HepG2 (cell line): ENCODE data around the gene PAQR6. TPM values are rescaled to one million over a fixed set of nuclear protein-coding genes. Genes with fewer than 3 reads are reported as not detected.

Experiments
- ATAC-seq: fragments of 200-7000 bp; cut with Tn5 transposase; 3 replicates; pipeline ENCODE4 v1.9.1; 2020; ENCODE audit warnings: mild to moderate bottlenecking, moderate library complexity
- BruUV-seq: library from RNA; stranded (reverse); fragments of 400-500 nt; replicated peaks from 2 replicates; lab custom pipeline; 2021; lab: Mats Ljungman, UMichigan
- CTCF ChIA-PET: fragments of 300-600 bp; formaldehyde crosslinking; extraction: SDS; loops from one replicate; lab custom pipeline; 2021; ENCODE audit warnings: low total read pairs, inconsistent platforms, low intra/inter-chr PET ratio; lab: Yijun Ruan, JAX
- POLR2A ChIA-PET: fragments of 350-600 bp; sonication (Branson Sonifier 250); formaldehyde crosslinking; loops from one replicate; lab custom pipeline; 2020; ENCODE audit warnings: antibody characterized with exemption, inconsistent platforms; lab: Yijun Ruan, JAX
- DNase-seq: peaks from one replicate; pipeline ENCODE4 v3.0.0-alpha.2; 2015; ENCODE audit warnings: low spot score
- FAIRE-seq: peaks from 3 replicates; lab custom pipeline; 2011; peaks lifted over from hg19 to GRCh38; lab: Jason Lieb, UNC
- H2AFZ ChIP-seq: one replicate; pipeline ENCODE4 v1.6.1; 2011; ENCODE audit warnings: low read length, inconsistent platforms
- H3K27ac ChIP-seq: fragments of 300-600 bp; 3 replicates; pipeline ENCODE4 v1.8.0; 2011; ENCODE audit warnings: mixed run types, mild to moderate bottlenecking, mixed read lengths, low read length, inconsistent platforms; ENCODE audit not compliant: insufficient read depth; ENCODE audit errors: extremely low read length
- H3K27me3 ChIP-seq, 2 experiments: fragments of 200-600 bp in 1 of 2; 2 replicates in 1 of 2; 3 replicates in 1 of 2; pipeline versions ENCODE4 v1.6.0 to v1.8.0; 2011; ENCODE audit warnings: low read length in 2 of 2, mild to moderate bottlenecking in 2 of 2, moderate library complexity in 2 of 2, inconsistent platforms in 1 of 2; ENCODE audit not compliant: insufficient read depth in 2 of 2, control insufficient read depth in 1 of 2
- H3K36me3 ChIP-seq, 2 experiments: fragments of 200-600 bp in 1 of 2; replicated peaks in 1 of 2; 2 replicates in 1 of 2; 3 replicates in 1 of 2; pipeline versions ENCODE4 v1.5.1 to v1.8.0; 2011; ENCODE audit warnings: low read length in 2 of 2, inconsistent platforms in 1 of 2; ENCODE audit not compliant: insufficient read depth in 2 of 2, control insufficient read depth in 1 of 2
- H3K4me1 ChIP-seq: 2 replicates; pipeline ENCODE4 v1.5.1; 2012; ENCODE audit warnings: low read length, inconsistent platforms; ENCODE audit not compliant: insufficient read depth
- H3K4me2 ChIP-seq: 2 replicates; pipeline ENCODE4 v1.6.0; 2011; ENCODE audit warnings: low read depth, low read length, inconsistent platforms
- H3K4me3 ChIP-seq, 3 experiments: fragments of 200-600 bp in 1 of 3; sonication (generic), shearing (Covaris generic) in 1 of 3; replicated peaks in 1 of 3; 2 replicates each; pipeline ENCODE4 v1.5.1; 2011 to 2016; ENCODE audit warnings: low read length in 3 of 3, inconsistent platforms in 2 of 3, low read depth in 2 of 3, mild to moderate bottlenecking in 2 of 3, control low read depth in 1 of 3, mixed read lengths in 1 of 3; ENCODE audit not compliant: insufficient read depth in 1 of 3
- H3K79me2 ChIP-seq: one replicate; pipeline ENCODE4 v1.6.1; 2011; ENCODE audit warnings: low read length, inconsistent platforms; ENCODE audit not compliant: insufficient read depth
- H3K9ac ChIP-seq: 2 replicates; pipeline ENCODE4 v1.6.0; 2011; ENCODE audit warnings: mild to moderate bottlenecking, low read depth, low read length, inconsistent platforms; ENCODE audit not compliant: insufficient read depth
- H3K9me3 ChIP-seq: 2 replicates; pipeline ENCODE4 v1.5.1; 2012; ENCODE audit warnings: mild to moderate bottlenecking, low read length
- H4K20me1 ChIP-seq: 2 replicates; pipeline ENCODE4 v1.6.0; 2011; ENCODE audit warnings: inconsistent platforms, mild to moderate bottlenecking, low read length, moderate library complexity; ENCODE audit not compliant: insufficient read depth
- AGO1 ChIP-seq: fragments of 200-400 bp; formaldehyde crosslinking; IDR thresholded peaks from 2 replicates; pipeline ENCODE4 v1.6.1; 2017; ENCODE audit warnings: mild to moderate bottlenecking, low read depth, low read length, moderate library complexity; ENCODE audit not compliant: poor library complexity, severe bottlenecking
- AGO2 ChIP-seq: fragments of 200-400 bp; formaldehyde crosslinking; optimal IDR thresholded peaks from 2 replicates; pipeline ENCODE3; 2017; ENCODE audit warnings: mild to moderate bottlenecking, low read depth, low read length, moderate library complexity
- ARNT2 ChIP-seq: sonication (generic); formaldehyde crosslinking; IDR thresholded peaks from 2 replicates; pipeline ENCODE4 v1.8.0; 2022; ENCODE audit warnings: mild to moderate bottlenecking, low read depth, missing genetic modification reagents, moderate library complexity
- BCLAF1 ChIP-seq: fragments of 450-650 bp; IDR thresholded peaks from 2 replicates; pipeline ENCODE4 v1.6.1; 2017; ENCODE audit warnings: mild to moderate bottlenecking
- DBP ChIP-seq: sonication (generic); formaldehyde crosslinking; IDR thresholded peaks from 2 replicates; pipeline ENCODE4 v1.4.0; 2020; ENCODE audit warnings: missing genetic modification reagents; ENCODE audit errors: not compliant biosample characterization
- DRAP1 ChIP-seq: IDR thresholded peaks from 2 replicates; pipeline ENCODE4 v1.6.1; 2016; ENCODE audit warnings: missing genetic modification reagents, missing compliant biosample characterization
- HNF4A ChIP-seq: sonication (generic); formaldehyde crosslinking; IDR thresholded peaks from 2 replicates; pipeline ENCODE4 v1.4.0; 2020; ENCODE audit warnings: missing genetic modification reagents
- KDM2A ChIP-seq: sonication (generic); formaldehyde crosslinking; IDR thresholded peaks from 2 replicates; pipeline ENCODE4 v1.4.0; 2020; ENCODE audit warnings: low read depth, missing genetic modification reagents, borderline replicate concordance
- NR2F1 ChIP-seq, 2 experiments: fragments of 450-650 bp in 1 of 2; formaldehyde crosslinking in 1 of 2; IDR thresholded peaks; 2 replicates each; pipeline versions ENCODE4 v1.5.0 to v1.6.1; 2016 to 2020; ENCODE audit warnings: mild to moderate bottlenecking in 1 of 2, missing compliant biosample characterization in 1 of 2, missing genetic modification reagents in 1 of 2, moderate library complexity in 1 of 2
- NR2F6 ChIP-seq, 2 experiments: IDR thresholded peaks; 2 replicates each; pipeline ENCODE4 v1.6.1; 2016; ENCODE audit warnings: antibody characterized with exemption in 1 of 2, mild to moderate bottlenecking in 1 of 2
- POLR2G ChIP-seq: fragments of 200-400 bp; formaldehyde crosslinking; IDR thresholded peaks from 2 replicates; pipeline ENCODE4 v1.6.1; 2018; ENCODE audit warnings: mild to moderate bottlenecking, low read depth, low read length, moderate library complexity
- STAG1 ChIP-seq: sonication (generic); formaldehyde crosslinking; IDR thresholded peaks from 2 replicates; pipeline ENCODE4 v1.4.0; 2020; ENCODE audit warnings: missing genetic modification reagents
- THYN1 ChIP-seq: sonication (generic); formaldehyde crosslinking; IDR thresholded peaks from 2 replicates; pipeline ENCODE4 v1.8.1; 2023; ENCODE audit warnings: low read depth, mild to moderate bottlenecking, moderate library complexity, missing genetic modification reagents, borderline replicate concordance
- ZBTB46 ChIP-seq: sonication (generic); formaldehyde crosslinking; IDR thresholded peaks from 2 replicates; pipeline ENCODE4 v1.4.0; 2020; ENCODE audit warnings: mild to moderate bottlenecking, missing genetic modification reagents, borderline replicate concordance
- ZKSCAN5 ChIP-seq: sonication (generic); formaldehyde crosslinking; IDR thresholded peaks from 2 replicates; pipeline ENCODE4 v1.5.1; 2020; ENCODE audit warnings: mild to moderate bottlenecking, missing genetic modification reagents
- ZNF543 ChIP-seq: sonication (generic); formaldehyde crosslinking; IDR thresholded peaks from 2 replicates; pipeline ENCODE4 v1.4.0; 2020; ENCODE audit warnings: mild to moderate bottlenecking, missing genetic modification reagents
- ZNF678 ChIP-seq: sonication (generic); formaldehyde crosslinking; IDR thresholded peaks from 2 replicates; pipeline ENCODE4 v1.4.0; 2020; ENCODE audit warnings: mild to moderate bottlenecking, missing genetic modification reagents
- WGBS: methylation state at CpG from one replicate; pipeline ENCODE4 v1.1.6; 2017; ENCODE audit warnings: low lambda C conversion rate; 5-methylcytosine and 5-hydroxymethylcytosine counted together
- in situ Hi-C: cut with HindIII; loops from 2 replicates; pipeline ENCODE4 v1.10.0; 2017; ENCODE audit warnings: low pct_unique_long_range_greater_than_20kb; ENCODE audit not compliant: extremely low pct_ligation_motif_present
- intact Hi-C: fragments of 100-400 bp; cut with micrococcal nuclease; formaldehyde crosslinking; loops from one replicate; pipeline ENCODE4 v1.10.0; 2022; ENCODE audit not compliant: unreplicated experiment
- polyA plus RNA-seq, 8 experiments: library from polyadenylated mRNA; depleted of rRNA in 3 of 8; stranded (reverse) in 7 of 8; unstranded in 1 of 8; fragments of >200 nt; fragmentation: Illumina TruSeq in 4 of 8; extraction: Trizol in 4 of 8; gene quantifications; 2 replicates each; pipeline versions ENCODE4 v1.2.1 to v1.2.3, GENCODE V29; 2011 to 2016; ENCODE audit warnings: low read depth in 4 of 8, missing spikeins in 1 of 8, mixed read lengths in 1 of 8; ENCODE audit not compliant: insufficient read depth in 1 of 8
- total RNA-seq, 5 experiments: library from RNA; depleted of rRNA; stranded (reverse); fragments of >200 nt; fragmentation: Illumina TruSeq; extraction: Trizol; gene quantifications; 2 replicates each; pipeline ENCODE4 v1.2.3, GENCODE V29; 2016; ENCODE audit warnings: low read depth in 1 of 5

Gene PAQR6
- total and polyA plus RNA-seq, 2 of the 13 experiments (the other 11 are each of a cell fraction or from before 2014, with no cell fraction given) = 0.82 to 1.4 TPM

GRCh38 chr1:156246781-156247459, 936 bp downstream of the PAQR6 start:
- peak; percentile 1; the same call in 2 of the 3 replicates for ATAC-seq
- ChIA-PET CTCF (no interaction called here), POLR2A (interaction anchor here (0.8 to 2.4 kb wide), 7 partner anchors 10 to 35 kb away, joined by 3 to 9 read pairs (median 3); partner anchors contain the start of genes PMF1 and SMG5)
- BruUV-seq = TSS peak; percentile 13
- Histone ChIP-seq H2AFZ (no peak overlapping the region), H3K4me2 (no peak overlapping the region), H3K27ac (no peak overlapping the region), H3K27me3 (no peaks in the 10 kb centered on the region), H3K4me1 (peaks cover 34% of the 10 kb centered on the region), H3K9me3 (no peaks in the 10 kb centered on the region), H4K20me1 (no peaks in the 10 kb centered on the region), H3K4me3 (no peak overlapping the region), H3K79me2 (no peaks in the 10 kb centered on the region), H3K36me3 (peaks cover 14 to 26% of the 10 kb centered on the region in 2 experiments; a peak in 4 of 5 replicates), H3K9ac (no peak overlapping the region)
- no peak for DNase-seq
- intact Hi-C loops = no loop called here
- WGBS = 89% methylated on average over 5 of the region's 16 CpGs
- no peak for FAIRE-seq
- in situ Hi-C loops = no loop called here
- TF ChIP-seq ZBTB46 (no peak), AGO1 (peak; percentile 42), KDM2A (peak; percentile 55; the same call in 1 of the 2 replicates), BCLAF1 (no peak), HNF4A (CRISPR knock-in tag) (no peak), NR2F6 (IDR thresholded peaks at IDR 0.05) (no peak), NR2F6 (CRISPR knock-in tag; IDR thresholded peaks at IDR 0.05) (no peak), NR2F1 (CRISPR knock-in tag; IDR thresholded peaks at IDR 0.05) (no peak), DRAP1 (CRISPR knock-in tag) (no peak), THYN1 (CRISPR knock-in tag) (no peak), AGO2 (peak; percentile 89), DBP (CRISPR knock-in tag) (no peak), POLR2G (peak; percentile 40; the same call in 1 of the 2 replicates), STAG1 (CRISPR knock-in tag) (no peak), ZKSCAN5 (CRISPR knock-in tag) (no peak), ZNF543 (peak; percentile 7; the same call in 1 of the 2 replicates), ARNT2 (no peak), ZNF678 (CRISPR knock-in tag) (no peak)
